ENCODE results near the gene ACOX3. TPM values are rescaled to one million over a fixed set of nuclear protein-coding genes. Genes with fewer than 3 reads are reported as not detected.
"Not testable (repeated sequence)": the region's sequence is repeated elsewhere in the genome, so short reads cannot be mapped to it uniquely, and the experiment has no call there.

ACOX3 gene
- total RNA-seq (10 to 100 TPM; 23.3 to 45.5 (median 37.9) TPM), polyA plus RNA-seq (10 to 100 TPM; 13.5 to 43.7 (median 22.4) TPM)
- long read RNA-seq, donor 1 = 0 reads
- long read RNA-seq, donor 2, partial matches to known transcripts = 0 of 1 reads
- long read RNA-seq, donor 2, other reads (novel, unspliced or antisense) = 0 of 1 reads
- long read RNA-seq, donor 3 = 0 reads
- long read RNA-seq, donor 4 = 0 reads
- long read RNA-seq, donor 5 = 0 reads
- long read RNA-seq, donor 6 = 0 reads
- long read RNA-seq, donor 7, partial matches to known transcripts = 0 of 2 reads
- long read RNA-seq, donor 7, other reads (novel, unspliced or antisense) = 0 of 2 reads
- long read RNA-seq, donor 8 = 0 reads
- long read RNA-seq, donor 9, partial matches to known transcripts = 0 of 2 reads
- long read RNA-seq, donor 9, other reads (novel, unspliced or antisense) = 0 of 2 reads
- long read RNA-seq, donor 10 = 0 reads

DNA sequence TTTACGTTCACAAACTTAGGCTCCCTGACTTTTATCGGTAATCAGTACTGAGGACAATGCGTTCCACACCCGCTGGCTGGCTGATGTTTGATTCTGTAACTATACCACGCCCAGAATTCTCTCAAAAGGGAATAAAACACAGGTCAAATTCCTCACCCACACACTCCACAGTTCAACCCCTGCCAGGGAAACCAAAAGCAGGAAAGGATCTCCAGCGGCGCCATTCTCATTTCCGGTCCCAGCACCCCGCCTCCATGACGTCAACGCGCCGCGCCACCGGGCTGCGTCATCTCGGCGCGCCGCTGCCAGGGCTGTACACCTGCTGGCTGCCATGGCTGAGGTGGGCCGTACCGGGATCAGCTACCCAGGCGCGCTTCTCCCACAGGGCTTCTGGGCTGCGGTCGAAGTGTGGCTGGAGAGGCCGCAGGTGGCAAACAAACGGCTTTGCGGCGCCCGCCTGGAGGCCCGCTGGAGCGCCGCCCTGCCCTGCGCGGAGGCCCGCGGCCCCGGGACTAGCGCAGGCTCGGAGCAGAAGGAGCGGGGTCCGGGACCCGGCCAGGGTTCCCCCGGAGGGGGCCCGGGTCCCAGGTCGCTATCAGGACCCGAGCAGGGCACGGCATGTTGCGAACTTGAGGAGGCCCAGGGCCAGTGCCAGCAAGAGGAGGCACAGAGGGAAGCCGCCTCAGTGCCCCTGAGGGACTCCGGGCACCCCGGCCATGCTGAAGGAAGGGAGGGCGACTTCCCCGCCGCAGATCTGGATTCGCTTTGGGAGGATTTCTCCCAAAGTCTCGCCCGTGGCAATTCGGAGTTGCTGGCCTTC is at the start of gene ACOX3, which contains the start of gene TRMT44:
TSS of gene ACOX3 (minus strand) at position 232 of the 820 bp plus-strand sequence. CDS start 24,202 bp downstream, outside the sequence.
TSS of gene TRMT44 (plus strand) at position 286 of the 820 bp plus-strand sequence. CDS start at position 332, 46 bp downstream.
- intact Hi-C loops (cut with DNase I; ENCODE audit: low total_unique reads) = no loop called here
- H3K4me3 ChIP-seq = peak within 1 kb of the TSS; percentile 75 to 100 (median 99)
- no peaks in the 10 kb centered on the region for H3K9me3 ChIP-seq
- H3K4me1 ChIP-seq = peaks cover 41 to 77% (median 64%) of the 10 kb centered on the region in 4 donors
- TF ChIP-seq POLR2A (IDR thresholded peaks at IDR 0.05) (peak in 1 of 4 donors; percentile 13), EP300 (IDR thresholded peaks at IDR 0.05) (no peak), POLR2AphosphoS5 (IDR thresholded peaks at IDR 0.05) (peak; percentile 93 to 99 (median 98))
- TF ChIP-seq, protein P1, sequence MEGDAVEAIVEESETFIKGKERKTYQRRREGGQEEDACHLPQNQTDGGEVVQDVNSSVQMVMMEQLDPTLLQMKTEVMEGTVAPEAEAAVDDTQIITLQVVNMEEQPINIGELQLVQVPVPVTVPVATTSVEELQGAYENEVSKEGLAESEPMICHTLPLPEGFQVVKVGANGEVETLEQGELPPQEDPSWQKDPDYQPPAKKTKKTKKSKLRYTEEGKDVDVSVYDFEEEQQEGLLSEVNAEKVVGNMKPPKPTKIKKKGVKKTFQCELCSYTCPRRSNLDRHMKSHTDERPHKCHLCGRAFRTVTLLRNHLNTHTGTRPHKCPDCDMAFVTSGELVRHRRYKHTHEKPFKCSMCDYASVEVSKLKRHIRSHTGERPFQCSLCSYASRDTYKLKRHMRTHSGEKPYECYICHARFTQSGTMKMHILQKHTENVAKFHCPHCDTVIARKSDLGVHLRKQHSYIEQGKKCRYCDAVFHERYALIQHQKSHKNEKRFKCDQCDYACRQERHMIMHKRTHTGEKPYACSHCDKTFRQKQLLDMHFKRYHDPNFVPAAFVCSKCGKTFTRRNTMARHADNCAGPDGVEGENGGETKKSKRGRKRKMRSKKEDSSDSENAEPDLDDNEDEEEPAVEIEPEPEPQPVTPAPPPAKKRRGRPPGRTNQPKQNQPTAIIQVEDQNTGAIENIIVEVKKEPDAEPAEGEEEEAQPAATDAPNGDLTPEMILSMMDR (IDR thresholded peaks at IDR 0.05) = peak in 1 of 7 experiments; percentile 27
- H3K27me3 ChIP-seq = no peaks in the 10 kb centered on the region
- WGBS, 5 donors = 0 to 1% (median 0%) methylated on average over 40 to 60 of the region's 60 CpGs
- H3K36me3 ChIP-seq = peaks cover 0 to 5% (median 1%) of the 10 kb centered on the region in 4 donors
- peak within 1 kb of the TSS; percentile 87 to 97 (median 93) for H3K27ac ChIP-seq
- peak; percentile 96 to 98 for DNase-seq

DNA sequence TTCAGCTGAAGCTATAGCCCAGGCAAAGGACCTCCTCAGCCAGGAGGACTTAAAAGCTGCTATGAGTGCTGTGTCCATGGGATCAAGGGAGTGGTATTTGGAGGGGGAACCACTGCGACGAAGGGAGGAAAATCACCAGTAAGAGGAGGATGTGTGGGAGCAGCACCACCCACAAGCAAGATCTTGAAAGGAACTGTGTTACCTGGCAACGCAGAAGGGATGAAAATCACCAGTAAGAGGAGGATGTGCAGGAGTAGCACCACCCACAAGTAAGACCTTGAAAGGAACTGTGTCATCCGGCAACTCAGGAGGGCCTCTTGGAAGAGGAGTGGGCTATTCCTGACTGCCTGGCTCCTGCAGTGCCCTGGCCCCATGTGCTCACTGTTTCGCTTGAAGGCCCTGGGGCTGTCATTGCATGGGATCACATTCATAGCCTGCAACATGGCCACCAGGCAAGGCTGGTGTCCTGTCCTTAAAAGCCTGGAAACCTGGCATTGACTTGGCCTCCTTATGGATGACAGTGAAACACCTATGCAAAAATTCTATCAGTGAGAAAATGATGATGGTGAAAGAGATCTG is 48.4 kb upstream of the ACOX3 start:
- intact Hi-C loops (cut with DNase I; ENCODE audit: low total_unique reads) = no loop called here
- peaks cover 0 to 3% (median 0%) of the 10 kb centered on the region in 4 donors for H3K36me3 ChIP-seq
- H3K27me3 ChIP-seq = no peaks in the 10 kb centered on the region
- no peak for DNase-seq
- no peak overlapping the region for H3K4me3 ChIP-seq
- no peak overlapping the region for H3K27ac ChIP-seq
- no peaks in the 10 kb centered on the region for H3K9me3 ChIP-seq
- H3K4me1 ChIP-seq = no peaks in the 10 kb centered on the region
- TF ChIP-seq POLR2AphosphoS5 (IDR thresholded peaks at IDR 0.05) = no peak
- TF ChIP-seq, protein P1 (IDR thresholded peaks at IDR 0.05) = no peak
- TF ChIP-seq EP300 (IDR thresholded peaks at IDR 0.05) = no peak
- TF ChIP-seq POLR2A (IDR thresholded peaks at IDR 0.05) = no peak
- 84 to 98% (median 96%) methylated on average over 5 of the region's 5 CpGs for WGBS, 5 donors

DNA sequence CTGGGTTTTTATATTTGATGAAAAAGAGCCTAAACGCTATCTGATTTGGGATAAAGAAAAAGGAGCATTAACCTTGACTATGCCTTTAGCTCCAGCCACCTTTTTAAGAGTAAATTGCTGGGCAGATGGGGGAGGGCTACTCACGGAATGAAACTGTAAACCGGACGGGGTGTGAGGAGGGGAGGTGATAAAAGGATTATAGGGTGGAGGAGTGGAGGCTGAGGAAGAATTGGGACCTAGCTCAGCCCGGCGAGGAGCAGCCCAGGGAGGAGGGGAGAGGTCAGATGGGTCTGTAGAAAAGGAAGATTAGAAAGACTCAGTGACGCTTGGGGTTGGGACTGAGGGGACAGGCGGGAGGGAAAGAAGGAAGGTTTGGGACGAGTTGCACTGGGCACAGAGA is 46.1 kb upstream of the ACOX3 start:
- intact Hi-C loops (cut with DNase I; ENCODE audit: low total_unique reads); H3K4me1 ChIP-seq; H3K27ac ChIP-seq; H3K27me3 ChIP-seq; H3K4me3 ChIP-seq; H3K36me3 ChIP-seq; DNase-seq; H3K9me3 ChIP-seq: not testable (repeated sequence)
- whole genome bisulfite sequencing, 5 donors = 28 to 52% (median 42%) methylated on average over 7 to 9 of the region's 9 CpGs

- DNase-seq = no peak
- Histone ChIP-seq H3K9me3 (no peaks in the 10 kb centered on the region), H3K4me1 (no peaks in the 10 kb centered on the region), H3K4me3 (no peak overlapping the region), H3K27ac (no peak overlapping the region), H3K27me3 (no peaks in the 10 kb centered on the region), H3K36me3 (peaks cover 5 to 47% (median 35%) of the 10 kb centered on the region in 4 donors)
- intact Hi-C loops (cut with DNase I; ENCODE audit: low total_unique reads) = no loop called here
- TF ChIP-seq POLR2AphosphoS5 (IDR thresholded peaks at IDR 0.05) = no peak
- no peak for TF ChIP-seq POLR2A (IDR thresholded peaks at IDR 0.05)
- TF ChIP-seq, protein P1 (IDR thresholded peaks at IDR 0.05) = no peak
- TF ChIP-seq EP300 (IDR thresholded peaks at IDR 0.05) = no peak
- WGBS, 5 donors = 89 to 93% (median 92%) methylated on average over 11 of the region's 11 CpGs
Measured at GRCh38 chr4:8480221-8480620, 39.7 kb upstream of the ACOX3 start.

All from stomach (tissue), 19 donors.